Stimulated activated memory B cell treated with anti-CD40 and anti-IgM and Interleukin-4, amounts not matched to agents 10 μg/mL and 1 μg/mL and 100 μg/mL, for 72 hours (primary cell): ENCODE measurements around the gene MUC15.

ENCODE experiments used
- ATAC-seq: fragments of 150-1000 bp; cut with Tn5 transposase; 2 replicates; pipeline ENCODE4 v1.10.0; 2021
- H3K27ac Mint-ChIP-seq: one replicate; pipeline ENCODE4 v1.8.0; 2022; ENCODE audit warnings: mild to moderate bottlenecking, mixed read lengths
- H3K27me3 Mint-ChIP-seq: one replicate; pipeline ENCODE4 v1.8.0; 2022; ENCODE audit warnings: mixed read lengths
- H3K36me3 Mint-ChIP-seq: one replicate; pipeline ENCODE4 v1.8.0; 2022; ENCODE audit warnings: mixed read lengths
- H3K4me1 Mint-ChIP-seq: one replicate; pipeline ENCODE4 v1.8.0; 2022; ENCODE audit warnings: mixed read lengths
- H3K4me3 Mint-ChIP-seq: one replicate; pipeline ENCODE4 v1.8.0; 2022; ENCODE audit warnings: mild to moderate bottlenecking, moderate library complexity, mixed read lengths
- H3K9me3 Mint-ChIP-seq: one replicate; pipeline ENCODE4 v1.8.0; 2022; ENCODE audit warnings: mixed read lengths

MUC15 gene

DNA sequence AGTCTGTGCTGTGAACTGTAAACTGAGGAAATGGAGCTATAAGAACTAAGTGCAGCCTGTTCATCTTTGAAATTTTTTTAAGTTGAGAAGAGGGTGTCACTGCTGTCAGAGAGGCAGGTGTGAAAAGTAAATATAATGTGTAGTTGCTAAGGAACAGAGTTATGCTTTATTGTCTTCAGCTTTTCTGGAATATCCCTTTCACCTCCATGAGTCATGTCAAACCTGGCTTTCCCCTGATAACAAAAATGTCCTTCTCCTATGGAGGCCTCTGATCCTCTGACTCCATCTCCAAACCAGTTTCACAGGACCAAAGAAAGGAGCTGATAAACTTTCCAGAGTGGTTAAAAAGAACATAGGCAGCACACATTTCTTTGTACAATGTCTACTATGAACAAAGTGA lies 12.8 kb upstream of the MUC15 start:
- no peak for ATAC-seq
- no peaks in the 10 kb centered on the region for H3K9me3 Mint-ChIP-seq
- no peak overlapping the region for H3K4me3 Mint-ChIP-seq
- no peaks in the 10 kb centered on the region for H3K27me3 Mint-ChIP-seq
- H3K27ac Mint-ChIP-seq: no peak overlapping the region
- no peaks in the 10 kb centered on the region for H3K36me3 Mint-ChIP-seq
- no peaks in the 10 kb centered on the region for H3K4me1 Mint-ChIP-seq

- Mint-ChIP-seq H3K9me3 (no peaks in the 10 kb centered on the region), H3K36me3 (no peaks in the 10 kb centered on the region), H3K4me1 (no peaks in the 10 kb centered on the region), H3K27ac (no peak overlapping the region), H3K4me3 (no peak overlapping the region), H3K27me3 (no peaks in the 10 kb centered on the region)
- no peak for ATAC-seq
Observed at GRCh38 chr11:26583550-26583949, 11.5 kb upstream of the MUC15 start.

DNA sequence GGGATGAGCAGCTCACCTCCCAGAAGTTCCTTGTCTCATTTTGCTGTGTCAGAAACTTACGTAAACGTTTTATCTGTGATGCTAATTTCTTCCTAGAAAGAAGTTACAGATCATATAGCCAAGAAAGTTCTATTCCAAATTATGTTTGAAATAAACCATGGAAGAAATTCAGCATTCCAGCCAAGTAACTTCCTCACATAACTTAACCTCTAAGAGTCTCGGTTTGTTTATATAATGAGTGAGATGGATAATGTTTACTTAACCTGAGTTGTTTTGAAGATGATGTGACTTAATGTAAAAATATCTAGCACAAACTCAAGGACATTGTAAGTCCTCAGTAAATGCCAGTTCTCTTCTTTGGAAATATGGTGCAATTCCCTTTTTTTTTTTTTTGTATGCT lies 8.9 kb upstream of the MUC15 start:
- ATAC-seq: no peak
- Mint-ChIP-seq H3K27ac (no peak overlapping the region), H3K27me3 (no peaks in the 10 kb centered on the region), H3K4me1 (no peaks in the 10 kb centered on the region), H3K4me3 (no peak overlapping the region), H3K36me3 (no peaks in the 10 kb centered on the region), H3K9me3 (no peaks in the 10 kb centered on the region)

- Mint-ChIP-seq H3K9me3 (no peaks in the 10 kb centered on the region), H3K27ac (no peak overlapping the region)
Observed at GRCh38 chr11:26579683-26580082, 7.6 kb upstream of the MUC15 start.

DNA sequence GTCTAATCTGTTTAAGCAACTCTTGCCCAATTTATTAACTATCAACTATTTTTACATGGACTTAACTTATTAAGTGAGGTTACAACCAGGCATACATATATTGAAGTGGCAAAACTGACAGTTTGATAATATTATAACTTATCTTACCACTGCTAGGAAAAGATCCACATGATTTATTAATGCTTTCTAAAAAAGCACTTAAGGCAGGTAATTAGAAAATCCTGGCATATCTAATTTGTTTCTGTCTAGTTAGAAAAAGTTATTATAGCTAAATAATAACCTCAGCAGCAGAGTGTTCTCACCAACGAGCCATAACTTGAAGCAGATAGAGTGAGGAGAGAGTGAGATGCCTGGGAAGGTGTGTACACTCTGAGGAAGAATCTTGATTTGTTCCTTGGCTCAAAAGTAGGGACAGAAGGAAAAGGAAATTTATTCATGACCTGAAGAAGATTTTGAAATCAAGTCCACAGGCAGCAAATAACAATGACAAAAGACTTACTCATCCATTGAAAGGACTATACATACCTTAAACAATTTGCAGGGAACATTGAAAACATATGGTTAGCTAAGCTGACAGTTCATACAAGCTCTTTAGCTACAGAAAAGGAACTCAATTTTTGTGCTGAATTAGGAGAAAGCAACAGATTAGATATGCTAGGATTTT lies 7.1 kb upstream of the MUC15 start:
- Mint-ChIP-seq H3K27ac (no peak overlapping the region), H3K27me3 (no peaks in the 10 kb centered on the region), H3K36me3 (no peaks in the 10 kb centered on the region), H3K4me1 (no peaks in the 10 kb centered on the region), H3K9me3 (no peaks in the 10 kb centered on the region), H3K4me3 (no peak overlapping the region)
- ATAC-seq: no peak

More at GRCh38 chr11:26579683-26580082, 7.6 kb upstream of the MUC15 start:
- Mint-ChIP-seq H3K4me1 (no peaks in the 10 kb centered on the region), H3K4me3 (no peak overlapping the region), H3K27me3 (no peaks in the 10 kb centered on the region), H3K36me3 (no peaks in the 10 kb centered on the region)
- ATAC-seq: no peak

DNA sequence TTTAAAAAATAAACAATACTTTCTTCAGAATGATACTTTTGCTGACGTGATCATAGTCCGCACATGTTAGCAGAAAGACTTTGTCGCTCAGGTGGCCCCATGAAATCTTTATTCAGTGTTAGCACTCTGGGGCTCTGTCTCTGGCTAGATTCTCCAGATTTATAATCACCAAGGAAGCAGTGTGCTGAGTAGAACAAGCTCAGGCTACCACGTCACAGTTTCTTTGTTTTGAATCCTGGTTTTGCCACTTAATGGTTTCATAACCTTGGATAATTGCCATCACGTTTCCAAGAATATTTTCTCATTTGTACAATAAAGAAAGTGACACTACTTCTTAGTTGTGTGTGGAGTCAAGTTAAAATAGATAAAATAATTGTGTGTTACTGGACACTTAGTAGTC lies 3.9 kb upstream of the MUC15 start:
- Mint-ChIP-seq H3K4me3 (no peak overlapping the region), H3K36me3 (no peaks in the 10 kb centered on the region), H3K27me3 (no peaks in the 10 kb centered on the region), H3K9me3 (no peaks in the 10 kb centered on the region), H3K27ac (no peak overlapping the region), H3K4me1 (no peaks in the 10 kb centered on the region)
- ATAC-seq: no peak

GRCh38 chr11:26573896-26574295 lies 1.8 kb upstream of the MUC15 start:
- no peaks in the 10 kb centered on the region for H3K4me1 Mint-ChIP-seq
- H3K36me3 Mint-ChIP-seq: no peaks in the 10 kb centered on the region
- H3K27ac Mint-ChIP-seq: no peak overlapping the region
- H3K9me3 Mint-ChIP-seq: no peaks in the 10 kb centered on the region
- no peak overlapping the region for H3K4me3 Mint-ChIP-seq
- no peaks in the 10 kb centered on the region for H3K27me3 Mint-ChIP-seq
- ATAC-seq: no peak

DNA sequence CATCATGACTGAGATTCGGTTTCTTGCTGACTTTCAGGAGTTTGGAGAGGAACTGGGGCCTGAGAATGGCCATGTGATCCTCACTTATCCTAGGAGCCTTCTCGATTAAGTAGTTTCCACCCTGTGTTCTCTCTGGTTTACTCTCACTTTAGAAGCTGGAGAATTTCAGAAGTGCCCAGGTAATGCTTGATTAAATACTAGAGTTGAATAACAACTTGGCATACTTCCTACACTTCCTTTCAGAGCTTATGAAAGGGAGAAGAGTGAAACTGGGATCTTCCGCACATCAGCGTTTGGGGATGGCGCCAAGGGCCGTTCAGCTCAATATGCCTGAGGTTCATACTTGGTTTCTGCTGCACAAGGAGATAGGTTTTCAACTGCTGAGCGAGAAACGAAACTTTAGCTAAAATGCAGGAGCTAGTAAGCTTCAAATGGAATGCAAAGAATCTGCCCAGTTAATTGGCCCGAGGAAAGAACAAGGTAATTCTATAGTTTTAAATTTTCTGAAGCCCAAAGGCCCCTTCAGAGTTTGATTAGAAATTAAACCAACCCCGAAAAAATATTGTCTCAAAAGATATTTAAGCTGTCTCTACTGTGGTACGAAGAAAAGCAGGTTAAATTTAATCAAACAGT lies 823 bp upstream of the MUC15 start:
- Mint-ChIP-seq H3K9me3 (no peaks in the 10 kb centered on the region), H3K27ac (no peak overlapping the region), H3K4me1 (no peaks in the 10 kb centered on the region), H3K27me3 (no peaks in the 10 kb centered on the region), H3K4me3 (no peak overlapping the region), H3K36me3 (no peaks in the 10 kb centered on the region)
- ATAC-seq: no peak

DNA sequence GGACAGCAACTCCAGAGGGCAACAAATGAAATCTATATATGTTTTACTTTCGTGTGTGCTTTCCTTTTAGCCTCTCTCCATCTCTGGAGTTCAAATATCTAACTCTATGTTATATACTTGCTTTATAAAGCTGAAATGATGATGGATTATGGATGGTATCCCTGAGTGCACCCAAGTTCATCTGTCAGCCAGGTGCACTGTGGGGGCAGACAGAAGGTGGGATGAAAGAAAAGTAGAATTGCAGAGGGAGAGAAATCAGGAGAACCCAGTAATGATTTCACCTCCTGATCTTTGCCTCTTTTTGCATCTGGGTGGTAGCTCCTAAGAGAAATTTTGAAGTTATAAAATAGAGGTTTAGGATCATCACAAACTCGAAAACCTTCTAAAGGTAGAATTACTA lies 2.4 kb downstream of the MUC15 start:
- Mint-ChIP-seq H3K27ac (no peak overlapping the region), H3K4me1 (no peaks in the 10 kb centered on the region), H3K4me3 (no peak overlapping the region), H3K36me3 (no peaks in the 10 kb centered on the region), H3K9me3 (peaks cover 3% of the 10 kb centered on the region), H3K27me3 (no peaks in the 10 kb centered on the region)
- no peak for ATAC-seq

DNA sequence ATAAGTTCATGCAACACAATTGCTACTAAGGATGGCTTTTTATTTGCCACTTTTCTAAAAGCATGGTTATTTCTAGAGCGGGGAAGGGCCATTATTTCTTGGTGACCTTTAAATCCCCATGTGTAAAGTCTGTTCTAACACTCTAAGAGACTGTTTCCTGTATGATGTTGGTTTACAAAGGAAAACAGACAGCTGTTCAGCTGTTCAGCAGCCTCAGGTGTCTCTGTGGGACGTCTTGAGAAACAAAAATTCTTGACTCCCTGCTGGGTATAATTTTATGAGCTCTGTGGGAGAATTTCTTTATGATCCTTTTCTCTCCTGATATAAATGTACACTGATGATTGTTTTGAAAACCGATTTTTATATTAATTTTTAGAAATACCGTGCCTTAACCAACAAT lies 13.9 kb downstream of the MUC15 start:
- no peaks in the 10 kb centered on the region for H3K27me3 Mint-ChIP-seq
- no peaks in the 10 kb centered on the region for H3K9me3 Mint-ChIP-seq
- no peak overlapping the region for H3K27ac Mint-ChIP-seq
- H3K36me3 Mint-ChIP-seq: no peaks in the 10 kb centered on the region
- H3K4me1 Mint-ChIP-seq: no peaks in the 10 kb centered on the region
- H3K4me3 Mint-ChIP-seq: no peak overlapping the region
- no peak for ATAC-seq

DNA sequence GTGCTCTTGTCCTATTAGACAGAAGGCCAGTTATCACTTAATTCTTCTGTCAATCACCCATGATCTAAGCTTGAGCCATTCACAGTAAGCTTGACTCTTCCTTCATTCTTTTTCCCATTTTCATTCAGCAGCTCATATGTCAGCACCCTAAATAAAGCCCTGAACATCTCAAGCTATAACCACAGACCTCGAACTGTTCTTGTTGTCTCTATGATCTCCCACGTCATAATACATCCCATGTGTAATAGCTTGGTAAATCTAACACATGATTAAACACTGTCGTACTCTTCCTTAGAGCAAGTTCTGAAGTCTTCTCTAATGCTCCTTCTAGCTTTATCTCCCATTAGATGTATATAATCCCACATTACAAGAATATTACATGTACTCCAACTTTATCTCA lies 14.4 kb downstream of the MUC15 start:
- no peaks in the 10 kb centered on the region for H3K9me3 Mint-ChIP-seq
- no peak overlapping the region for H3K4me3 Mint-ChIP-seq
- no peaks in the 10 kb centered on the region for H3K36me3 Mint-ChIP-seq
- H3K4me1 Mint-ChIP-seq: no peaks in the 10 kb centered on the region
- no peak for ATAC-seq
- no peak overlapping the region for H3K27ac Mint-ChIP-seq
- no peaks in the 10 kb centered on the region for H3K27me3 Mint-ChIP-seq

GRCh38 chr11:26556582-26556981 lies 15.5 kb downstream of the MUC15 start:
- no peak for ATAC-seq
- no peak overlapping the region for H3K4me3 Mint-ChIP-seq
- no peaks in the 10 kb centered on the region for H3K36me3 Mint-ChIP-seq
- H3K9me3 Mint-ChIP-seq: no peaks in the 10 kb centered on the region
- H3K27me3 Mint-ChIP-seq: no peaks in the 10 kb centered on the region
- H3K4me1 Mint-ChIP-seq: no peaks in the 10 kb centered on the region
- no peak overlapping the region for H3K27ac Mint-ChIP-seq

GRCh38 chr11:26554455-26554854 lies 17.6 kb downstream of the MUC15 start:
- Mint-ChIP-seq H3K27me3 (no peaks in the 10 kb centered on the region), H3K27ac (no peak overlapping the region), H3K9me3 (no peaks in the 10 kb centered on the region), H3K4me3 (no peak overlapping the region), H3K4me1 (no peaks in the 10 kb centered on the region), H3K36me3 (no peaks in the 10 kb centered on the region)
- no peak for ATAC-seq

- Mint-ChIP-seq H3K27ac (no peak overlapping the region), H3K27me3 (no peaks in the 10 kb centered on the region), H3K36me3 (no peaks in the 10 kb centered on the region), H3K4me1 (no peaks in the 10 kb centered on the region), H3K9me3 (no peaks in the 10 kb centered on the region), H3K4me3 (no peak overlapping the region)
- no peak for ATAC-seq
Observed at GRCh38 chr11:26553182-26553581, 18.9 kb downstream of the MUC15 start.

DNA sequence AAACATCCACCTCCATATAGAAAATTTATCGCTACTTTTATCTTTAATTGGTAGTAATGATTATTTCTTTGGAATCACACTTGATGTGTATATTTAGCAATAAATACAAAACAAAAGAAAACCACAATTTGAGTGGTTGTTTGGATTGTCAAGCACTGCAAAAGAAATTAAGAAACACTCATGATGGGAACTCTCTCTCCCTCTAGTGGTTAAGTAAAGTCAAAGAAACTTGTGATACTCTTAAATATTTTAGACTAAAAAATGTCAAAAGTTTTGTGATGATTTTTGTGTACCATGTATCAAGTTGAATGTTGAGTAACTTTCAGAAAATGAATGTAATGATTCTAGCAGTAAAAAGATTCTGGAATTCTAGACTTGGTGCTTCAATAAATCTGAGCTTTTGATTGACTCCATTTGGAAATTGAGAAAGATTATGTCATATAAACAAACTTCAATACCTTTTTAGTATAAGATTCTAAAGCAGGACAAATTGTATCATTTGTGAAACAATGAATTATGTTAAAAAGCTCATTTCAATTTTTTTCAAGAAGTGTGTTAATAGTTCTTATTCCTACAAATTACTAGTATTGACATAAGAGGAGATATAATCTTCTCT lies 20.8 kb downstream of the MUC15 start:
- no peak for ATAC-seq
- Mint-ChIP-seq H3K4me3 (no peak overlapping the region), H3K4me1 (no peaks in the 10 kb centered on the region), H3K27ac (no peak overlapping the region), H3K36me3 (no peaks in the 10 kb centered on the region), H3K9me3 (no peaks in the 10 kb centered on the region), H3K27me3 (no peaks in the 10 kb centered on the region)

GRCh38 chr11:26550022-26550421 lies 22.0 kb downstream of the MUC15 start:
- no peaks in the 10 kb centered on the region for H3K36me3 Mint-ChIP-seq
- no peak for ATAC-seq
- no peaks in the 10 kb centered on the region for H3K9me3 Mint-ChIP-seq
- no peak overlapping the region for H3K27ac Mint-ChIP-seq
- no peak overlapping the region for H3K4me3 Mint-ChIP-seq
- no peaks in the 10 kb centered on the region for H3K4me1 Mint-ChIP-seq
- no peaks in the 10 kb centered on the region for H3K27me3 Mint-ChIP-seq
